WTC11 (cell line): ENCODE data around the gene TGFBR1.

ENCODE experiments used
- CBFB ChIP-seq: sonication (generic); formaldehyde crosslinking; IDR thresholded peaks from 2 replicates; pipeline ENCODE4 v1.8.1; 2022; ENCODE audit warnings: mild to moderate bottlenecking, low read depth, missing genetic modification reagents
- CTCF ChIP-seq: fragments of 200-600 bp; IDR thresholded peaks from 2 replicates; pipeline ENCODE4 v1.8.0; 2022; ENCODE audit warnings: antibody characterized with exemption
- E2F1 ChIP-seq: sonication (generic); formaldehyde crosslinking; IDR thresholded peaks from 2 replicates; pipeline ENCODE4 v1.8.0; 2022; ENCODE audit warnings: mild to moderate bottlenecking, missing genetic modification reagents
- E2F4 ChIP-seq: sonication (generic); formaldehyde crosslinking; IDR thresholded peaks from 2 replicates; pipeline ENCODE4 v1.8.1; 2022; ENCODE audit warnings: low read depth, mild to moderate bottlenecking, moderate library complexity, missing genetic modification reagents, borderline replicate concordance
- HMGXB4 ChIP-seq: sonication (generic); formaldehyde crosslinking; IDR thresholded peaks from 2 replicates; pipeline ENCODE4 v1.8.1; 2023; ENCODE audit warnings: mild to moderate bottlenecking, moderate library complexity, missing genetic modification reagents
- MAX ChIP-seq: sonication (generic); formaldehyde crosslinking; IDR thresholded peaks from 2 replicates; pipeline ENCODE4 v1.8.0; 2022; ENCODE audit warnings: mild to moderate bottlenecking, missing genetic modification reagents
- MLX ChIP-seq: sonication (generic); formaldehyde crosslinking; IDR thresholded peaks from 2 replicates; pipeline ENCODE4 v1.8.1; 2023; ENCODE audit warnings: mild to moderate bottlenecking, missing genetic modification reagents, moderate library complexity
- NR2C2 ChIP-seq: sonication (generic); formaldehyde crosslinking; IDR thresholded peaks from 2 replicates; pipeline ENCODE4 v1.8.0; 2022; ENCODE audit warnings: mild to moderate bottlenecking, missing genetic modification reagents
- SMAD4 ChIP-seq: sonication (generic); formaldehyde crosslinking; IDR thresholded peaks from 2 replicates; pipeline ENCODE4 v1.8.0; 2022; ENCODE audit warnings: mild to moderate bottlenecking, missing genetic modification reagents
- SP1 ChIP-seq: sonication (generic); formaldehyde crosslinking; conservative IDR thresholded peaks from 2 replicates; pipeline ENCODE4 v1.8.1; 2022; ENCODE audit warnings: missing genetic modification reagents
- USF2 ChIP-seq: sonication (generic); formaldehyde crosslinking; IDR thresholded peaks from 2 replicates; pipeline ENCODE4 v1.8.1; 2023; ENCODE audit warnings: mild to moderate bottlenecking, missing genetic modification reagents, moderate library complexity
- ZNF512 ChIP-seq: sonication (generic); formaldehyde crosslinking; IDR thresholded peaks from 2 replicates; pipeline ENCODE4 v1.8.1; 2022; ENCODE audit warnings: missing genetic modification reagents, borderline replicate concordance
- ZSCAN18 ChIP-seq: fragments of 250-450 bp; sonication (Bioruptor Pico); IDR thresholded peaks from 2 replicates; pipeline ENCODE4 v2.1.2; 2022; ENCODE audit warnings: mild to moderate bottlenecking, moderate library complexity

GRCh38 chr9:99055384-99055783 is 49.5 kb upstream of the TGFBR1 start:
- no peak for TF ChIP-seq CTCF
- TF ChIP-seq SP1 = no peak
- TF ChIP-seq ZNF512 (CRISPR knock-in tag) = no peak
- no peak for TF ChIP-seq E2F1 (CRISPR knock-in tag)
- TF ChIP-seq HMGXB4 (CRISPR knock-in tag) = no peak
- TF ChIP-seq NR2C2 (CRISPR knock-in tag) = no peak
- TF ChIP-seq MLX (CRISPR knock-in tag) = no peak
- TF ChIP-seq E2F4 = no peak
- TF ChIP-seq MAX (CRISPR knock-in tag) = no peak
- no peak for TF ChIP-seq SMAD4
- no peak for TF ChIP-seq ZSCAN18 (CRISPR knock-in tag)
- TF ChIP-seq USF2 (CRISPR knock-in tag) = no peak
- TF ChIP-seq CBFB = no peak
